Measurements from ENCODE around the gene HMOX1.
A peak's percentile ranks its signal among the peaks of the same experiment; 100 is the strongest.

HMOX1 gene

DNA sequence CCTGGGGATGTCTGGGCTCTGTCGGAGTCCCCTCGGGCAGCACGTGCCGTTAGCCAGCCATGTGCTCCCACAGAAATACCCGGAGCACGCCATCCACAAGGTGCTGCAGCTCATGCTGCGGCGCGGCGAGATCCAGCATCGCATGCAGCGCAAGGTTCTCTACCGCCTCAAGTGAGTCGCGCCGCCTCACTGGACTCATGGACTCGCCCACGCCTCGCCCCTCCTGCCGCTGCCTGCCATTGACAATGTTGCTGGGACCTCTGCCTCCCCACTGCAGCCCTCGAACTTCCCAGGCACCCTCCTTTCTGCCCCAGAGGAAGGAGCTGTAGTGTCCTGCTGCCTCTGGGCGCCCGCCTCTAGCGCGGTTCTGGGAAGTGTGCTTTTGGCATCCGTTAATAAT is 43.2 kb downstream of the HMOX1 start:
- no peak for DNase-seq (ENCODE audit: low read depth)
- no peak overlapping the region for H3K4me3 ChIP-seq (ENCODE audit: low read length)
- no peak for TF ChIP-seq CTCF (IDR thresholded peaks at IDR 0.05; ENCODE audit: insufficient read depth, low read depth, low read length, missing control alignments)

DNA sequence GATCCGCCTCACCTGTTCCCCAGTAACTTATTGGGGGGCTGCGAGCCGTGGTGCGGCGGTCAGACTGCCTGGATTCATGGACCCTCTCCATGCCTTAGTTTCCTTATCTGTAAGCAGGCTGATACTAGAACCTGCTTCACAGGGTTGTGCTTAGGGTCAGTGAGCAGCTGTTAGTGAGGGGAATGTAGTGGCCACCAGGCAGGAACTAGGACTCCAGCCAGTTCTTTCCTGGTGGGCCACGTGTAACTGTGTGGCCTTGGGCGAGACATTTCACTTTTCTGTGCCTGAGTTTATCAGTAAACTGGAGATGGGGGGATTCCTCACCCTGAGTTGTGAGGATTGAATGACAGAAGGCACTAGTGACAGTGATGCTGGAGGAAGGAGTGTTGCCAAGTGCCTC is 43.9 kb downstream of the HMOX1 start:
- TF ChIP-seq CTCF (IDR thresholded peaks at IDR 0.05; ENCODE audit: insufficient read depth, low read depth, low read length, missing control alignments): no peak
- no peak for DNase-seq (ENCODE audit: low read depth)
- H3K4me3 ChIP-seq (ENCODE audit: low read length): no peak overlapping the region

GRCh38 chr22:35425546-35425945 is 44.6 kb downstream of the HMOX1 start:
- TF ChIP-seq CTCF (IDR thresholded peaks at IDR 0.05; ENCODE audit: insufficient read depth, low read depth, low read length, missing control alignments): no peak
- DNase-seq (ENCODE audit: low read depth): no peak
- no peak overlapping the region for H3K4me3 ChIP-seq (ENCODE audit: low read length)

GRCh38 chr22:35425971-35426800 is 45.3 kb downstream of the HMOX1 start:
- no peak for TF ChIP-seq CTCF (IDR thresholded peaks at IDR 0.05; ENCODE audit: insufficient read depth, low read depth, low read length, missing control alignments)
- H3K4me3 ChIP-seq (ENCODE audit: low read length): no peak overlapping the region
- peak; percentile 56 for DNase-seq (ENCODE audit: low read depth)

DNA sequence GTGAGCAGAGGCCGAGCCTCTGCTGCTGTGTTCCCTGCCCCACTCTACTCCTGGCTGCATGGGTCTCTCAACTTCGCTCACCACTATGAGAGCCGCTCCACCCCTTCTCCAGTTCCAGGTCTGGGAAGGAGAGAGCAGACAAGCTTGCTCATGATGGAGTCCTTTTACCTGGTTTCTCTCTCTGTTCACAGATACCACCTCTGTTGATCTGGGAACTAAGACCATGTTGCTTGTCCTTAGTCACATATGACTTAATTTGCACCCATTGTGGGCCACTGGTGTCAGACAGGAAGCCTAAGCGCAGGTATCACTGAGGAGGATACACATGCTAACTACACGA is 45.9 kb downstream of the HMOX1 start:
- no peak overlapping the region for H3K4me3 ChIP-seq (ENCODE audit: low read length)
- DNase-seq (ENCODE audit: low read depth): no peak
- no peak for TF ChIP-seq CTCF (IDR thresholded peaks at IDR 0.05; ENCODE audit: insufficient read depth, low read depth, low read length, missing control alignments)

DNA sequence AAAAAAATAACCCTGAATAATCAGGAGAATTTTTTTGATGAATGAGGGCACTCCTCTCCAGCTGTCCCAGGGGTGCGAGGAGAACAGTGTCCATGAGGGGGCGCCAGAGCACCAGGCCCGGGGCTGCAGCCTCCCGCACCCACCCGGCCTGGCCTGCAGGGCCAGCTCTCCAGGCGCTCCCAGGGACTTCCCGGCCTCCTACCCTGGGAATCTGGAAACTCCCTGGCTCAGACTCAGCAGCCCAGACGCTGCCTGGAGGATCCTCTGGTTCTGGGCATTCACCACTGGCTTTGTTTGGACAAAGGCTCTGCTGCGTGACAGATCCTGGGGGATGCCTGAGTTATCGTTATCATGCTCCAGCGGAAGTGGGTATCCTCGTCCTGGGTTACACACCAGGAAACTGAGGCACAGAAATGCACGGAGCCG is 50.0 kb downstream of the HMOX1 start:
- DNase-seq (ENCODE audit: low read depth): peak; percentile 94
- no peak overlapping the region for H3K4me3 ChIP-seq (ENCODE audit: low read length)
- TF ChIP-seq CTCF (IDR thresholded peaks at IDR 0.05; ENCODE audit: insufficient read depth, low read depth, low read length, missing control alignments): peak; percentile 89
